ENCODE data around the gene SPSB2.
A peak's percentile ranks its signal among the peaks of the same experiment; 100 is the strongest.

- no peak for TF ChIP-seq CTCF (IDR thresholded peaks at IDR 0.05)
- peak; percentile 22 to 86 for TF ChIP-seq POLR2A (IDR thresholded peaks at IDR 0.05)
Observed at GRCh38 chr12:6873094-6874014, at the start of gene SPSB2.
